Measurements from ENCODE around the gene CHST7.
A peak's percentile ranks its signal among the peaks of the same experiment; 100 is the strongest.

CHST7 gene

GRCh38 chrX:46573892-46574773 lies 568 bp downstream of the CHST7 start:
- DNase-seq = peak; percentile 71

DNA sequence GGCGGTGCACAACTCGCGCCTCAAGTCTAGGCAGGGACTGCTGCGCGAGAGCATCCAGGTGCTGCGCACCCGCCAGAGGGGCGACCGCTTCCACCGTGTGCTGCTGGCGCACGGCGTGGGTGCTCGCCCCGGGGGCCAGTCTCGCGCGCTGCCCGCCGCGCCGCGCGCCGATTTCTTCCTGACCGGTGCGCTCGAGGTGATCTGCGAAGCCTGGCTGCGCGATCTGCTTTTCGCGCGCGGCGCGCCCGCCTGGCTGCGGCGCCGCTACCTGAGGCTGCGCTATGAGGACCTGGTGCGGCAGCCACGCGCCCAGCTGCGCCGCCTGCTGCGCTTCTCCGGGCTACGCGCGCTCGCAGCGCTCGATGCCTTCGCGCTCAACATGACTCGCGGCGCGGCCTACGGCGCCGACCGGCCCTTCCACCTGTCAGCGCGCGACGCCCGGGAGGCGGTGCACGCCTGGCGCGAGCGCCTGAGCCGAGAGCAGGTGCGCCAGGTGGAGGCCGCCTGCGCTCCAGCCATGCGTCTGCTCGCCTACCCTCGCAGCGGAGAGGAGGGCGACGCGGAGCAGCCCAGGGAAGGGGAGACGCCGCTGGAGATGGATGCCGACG lies 1.3 kb downstream of the CHST7 start:
- DNase-seq = peak; percentile 9

DNA sequence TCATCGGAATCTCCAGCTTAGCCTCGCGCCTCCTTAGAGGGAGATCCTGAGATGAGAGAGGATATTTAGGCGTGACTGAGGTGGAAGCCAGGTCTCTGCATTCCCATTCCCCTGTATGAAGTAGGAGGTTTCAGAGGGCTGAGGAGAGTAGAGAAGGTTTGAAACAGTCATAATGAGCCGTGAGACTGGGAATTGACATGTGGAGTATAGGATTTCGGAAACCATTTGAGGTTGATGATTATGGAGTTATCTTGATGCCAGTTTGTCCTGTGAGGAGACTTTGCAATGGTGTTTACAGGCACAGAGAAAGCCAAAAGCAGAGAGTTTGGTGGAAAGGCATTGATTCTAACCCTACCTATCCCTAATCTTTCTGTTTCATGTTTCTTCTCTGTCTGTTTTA lies 2.0 kb downstream of the CHST7 start:
- DNase-seq = no peak

DNA sequence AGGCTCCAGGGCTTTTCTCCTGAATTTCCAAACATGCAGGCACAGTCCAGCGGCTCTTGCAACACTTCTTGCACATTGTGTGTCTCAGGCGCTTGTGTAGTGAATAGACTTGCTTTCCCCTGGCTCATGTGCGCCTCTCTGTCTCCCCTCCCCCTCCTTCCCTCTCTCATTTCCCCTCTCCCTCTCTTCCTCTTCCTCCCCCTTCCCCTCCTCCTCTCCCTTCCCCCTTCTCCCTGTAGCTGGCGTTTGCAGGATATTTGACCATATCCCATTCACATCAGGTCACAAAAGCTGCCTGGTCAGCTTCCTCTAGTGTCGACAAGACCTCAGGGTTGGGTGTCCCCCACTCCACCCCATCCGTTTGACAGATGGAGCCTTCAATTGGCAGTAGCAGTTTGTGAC lies 2.4 kb downstream of the CHST7 start:
- DNase-seq = no peak

GRCh38 chrX:46576458-46576857 lies 2.9 kb downstream of the CHST7 start:
- DNase-seq = no peak

- DNase-seq = no peak
These were observed 3.8 kb downstream of the CHST7 start for GRCh38 chrX:46577221-46578005.

- DNase-seq = no peak
These were observed 5.7 kb downstream of the CHST7 start for GRCh38 chrX:46579250-46579649.

DNA sequence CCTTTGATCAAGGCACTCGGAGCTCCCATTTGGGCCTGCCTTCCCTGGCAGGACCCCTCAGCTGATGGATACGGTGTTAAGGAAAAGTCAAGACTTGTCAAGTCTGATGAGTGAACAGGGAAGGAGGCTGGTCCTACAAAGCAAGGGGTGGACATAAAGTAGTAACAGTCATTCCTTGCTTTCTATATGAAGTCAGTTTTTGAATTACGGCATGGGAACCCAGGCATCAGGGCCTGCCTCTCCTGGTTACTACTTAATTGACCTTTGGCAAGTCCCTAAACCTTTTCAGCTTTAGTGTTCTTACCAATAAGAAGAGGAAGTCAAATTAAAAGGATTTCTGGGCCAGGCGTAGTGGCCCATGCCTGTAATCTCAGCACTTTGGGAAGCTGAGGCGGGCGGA lies 7.0 kb downstream of the CHST7 start:
- no peak for DNase-seq

GRCh38 chrX:46582325-46582724 lies 8.8 kb downstream of the CHST7 start:
- no peak for DNase-seq

DNA sequence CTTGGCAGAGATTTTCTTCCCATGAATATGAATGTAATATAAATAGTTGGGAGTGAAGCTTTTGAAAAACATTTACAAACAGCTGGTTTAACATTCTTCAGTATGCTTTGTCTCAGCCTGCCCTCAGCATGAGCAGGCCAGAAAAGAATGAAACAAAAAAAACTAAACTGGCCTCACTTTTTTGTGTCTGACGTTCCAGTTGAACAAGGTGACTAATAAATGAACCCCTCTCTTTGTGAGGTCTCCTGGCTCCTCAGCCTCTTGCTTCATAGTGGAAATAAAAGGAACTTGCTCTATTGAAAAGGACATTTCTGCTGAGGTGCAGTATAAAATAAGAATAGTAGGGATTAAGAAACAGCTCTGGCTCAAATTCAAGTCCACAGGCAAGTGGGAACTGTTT lies 9.4 kb downstream of the CHST7 start:
- DNase-seq = no peak

DNA sequence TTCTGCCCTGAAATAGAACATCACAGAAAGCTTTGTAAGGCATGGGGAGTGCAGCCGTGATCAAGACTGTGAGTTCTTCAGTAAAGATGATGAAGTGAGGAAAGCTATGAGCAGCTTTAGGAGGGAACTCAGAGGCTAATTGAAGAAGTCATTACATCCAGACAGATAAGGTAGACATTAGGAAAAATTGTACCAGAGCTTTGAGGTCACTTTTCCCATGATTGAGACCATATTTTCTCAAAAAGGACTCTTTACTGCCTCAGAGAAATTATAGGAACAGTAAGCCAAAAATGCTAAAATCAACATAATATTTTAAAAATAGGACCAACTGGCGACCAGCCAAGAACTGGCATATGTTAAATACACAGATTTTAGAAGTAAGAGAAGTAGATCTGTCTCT lies 11.2 kb downstream of the CHST7 start:
- DNase-seq = no peak

DNA sequence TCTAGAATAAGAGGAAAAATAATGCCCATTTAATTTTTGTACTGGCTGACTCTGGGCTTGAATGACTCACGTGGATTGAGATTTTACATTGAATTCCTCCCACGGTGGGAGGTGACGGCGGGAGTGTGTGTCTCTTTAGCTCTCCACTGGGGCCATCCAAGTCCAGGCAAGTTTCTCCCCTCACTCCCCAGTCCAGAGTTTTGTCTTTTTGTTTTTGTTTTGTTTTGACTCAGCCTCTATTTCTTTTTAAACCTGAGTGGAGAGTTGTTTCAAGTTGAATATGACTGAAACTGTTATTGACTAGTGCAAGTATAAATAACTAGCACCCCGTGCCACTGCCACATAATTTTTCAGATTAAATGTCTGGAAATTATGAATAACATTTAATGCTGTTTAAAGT lies 13.6 kb downstream of the CHST7 start:
- DNase-seq = no peak

GRCh38 chrX:46587753-46588171 lies 14.2 kb downstream of the CHST7 start:
- DNase-seq = no peak

DNA sequence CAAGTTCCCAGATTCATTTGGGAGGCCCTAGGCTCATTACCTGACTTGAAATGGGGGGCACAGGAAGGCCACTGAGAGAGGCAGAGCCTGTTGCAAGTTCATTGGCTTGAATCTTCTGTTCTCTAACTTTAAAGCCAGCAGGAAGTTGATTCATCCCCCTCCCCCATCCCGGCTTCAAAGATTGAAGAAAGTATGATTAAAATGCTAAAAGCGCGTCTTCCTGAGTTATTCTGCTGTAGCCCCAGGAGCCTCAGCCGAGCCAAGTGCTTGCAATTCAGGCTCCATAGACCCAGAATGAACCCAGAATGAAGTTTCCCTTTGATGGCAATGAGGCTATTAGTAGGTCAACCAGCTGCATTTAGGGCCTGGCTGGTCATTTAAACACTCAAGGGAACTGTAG lies 14.7 kb downstream of the CHST7 start:
- no peak for DNase-seq

- no peak for DNase-seq
These were observed 16.6 kb downstream of the CHST7 start for GRCh38 chrX:46589977-46590723.

DNA sequence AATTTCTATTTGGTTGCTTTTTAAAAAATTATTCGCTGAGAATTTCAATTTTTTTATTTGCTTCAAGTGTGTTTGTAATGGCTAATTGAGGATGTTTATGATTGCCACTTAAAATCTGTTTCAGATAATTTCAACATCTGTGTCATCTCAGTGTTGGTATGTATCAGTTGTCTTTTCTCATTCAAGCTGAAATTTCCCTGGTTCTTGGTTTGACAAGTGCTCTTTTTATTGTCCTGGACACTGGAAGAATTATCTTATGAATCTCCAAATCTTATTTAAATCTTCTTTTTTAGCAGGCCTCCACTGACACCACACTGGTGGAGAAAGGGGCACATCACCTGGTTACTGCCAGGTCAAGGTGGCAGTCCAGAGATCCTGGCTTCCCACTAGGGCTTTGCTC lies 21.5 kb downstream of the CHST7 start:
- DNase-seq = no peak

GRCh38 chrX:46597208-46597607 lies 23.6 kb downstream of the CHST7 start:
- DNase-seq = no peak

DNA sequence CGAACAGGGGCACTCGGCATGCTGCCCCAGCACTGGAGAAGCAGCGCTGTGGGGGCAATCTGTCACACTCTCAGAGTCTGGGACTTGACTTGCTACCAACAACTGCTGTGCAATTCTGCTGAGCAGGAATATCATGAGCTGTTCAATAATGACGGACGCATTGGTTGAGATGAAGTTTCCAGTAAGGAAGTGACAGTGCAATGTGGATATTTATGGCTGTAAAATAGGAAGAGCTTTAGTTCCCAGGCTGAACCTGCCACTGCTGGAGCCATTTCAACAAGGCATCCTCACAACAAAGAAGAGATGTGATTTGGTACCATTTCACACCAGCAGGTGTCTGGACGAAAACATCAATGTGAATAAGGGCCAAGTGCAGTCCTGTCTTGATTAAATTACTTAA lies 24.2 kb downstream of the CHST7 start:
- no peak for DNase-seq

- no peak for DNase-seq
These were observed 25.5 kb downstream of the CHST7 start for GRCh38 chrX:46599051-46599560.

DNA sequence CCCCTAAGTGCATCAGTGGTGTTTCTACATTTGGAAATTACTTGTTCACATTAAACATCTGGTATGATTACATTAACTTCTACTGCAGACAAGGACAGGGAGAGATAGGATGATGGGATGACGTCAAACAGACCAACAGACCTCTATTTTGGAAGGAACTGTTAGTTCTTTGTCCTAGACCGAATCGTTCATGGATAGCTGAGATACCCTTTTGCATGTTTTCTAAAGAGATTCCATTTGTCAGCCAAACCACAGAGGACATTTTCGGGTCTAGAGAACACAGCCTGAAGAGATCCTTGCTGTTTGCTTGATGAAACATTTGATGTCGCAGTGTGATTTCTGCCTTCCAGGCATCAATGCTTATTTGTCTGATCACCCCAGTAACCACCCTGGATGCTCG lies 27.7 kb downstream of the CHST7 start:
- DNase-seq = no peak

DNA sequence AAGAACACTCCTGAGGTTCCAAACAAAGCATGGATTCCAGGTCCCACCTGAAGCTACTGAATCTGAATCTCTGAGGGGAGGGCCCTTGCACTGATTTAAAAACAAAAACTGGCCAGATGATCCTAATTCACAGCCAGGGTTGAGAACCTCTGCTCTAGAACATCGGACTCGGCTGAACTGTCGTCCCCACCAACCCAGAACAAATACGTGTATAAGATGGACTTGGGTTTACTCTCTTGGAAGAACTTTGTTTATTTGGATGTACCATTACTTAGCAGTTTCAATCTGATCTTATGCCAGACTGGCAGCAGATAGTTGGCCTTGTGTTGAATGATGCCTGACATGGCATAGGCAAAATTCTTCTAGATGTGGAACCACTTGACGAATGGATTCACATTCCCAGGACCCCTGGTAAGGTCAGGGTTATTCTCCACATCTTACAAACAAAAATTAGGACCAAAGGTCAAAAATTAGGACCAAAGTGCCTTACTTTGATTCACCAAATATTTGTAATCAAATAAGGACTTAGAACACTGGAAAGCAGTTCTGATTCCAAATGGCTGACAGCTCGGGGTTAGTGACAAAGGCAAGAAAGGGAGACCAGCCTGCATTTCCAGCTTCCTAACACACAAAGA lies 29.0 kb downstream of the CHST7 start:
- DNase-seq = no peak

GRCh38 chrX:46607916-46608315 lies 34.4 kb downstream of the CHST7 start:
- DNase-seq = no peak

Data from CD4-positive, alpha-beta T cell treated with Interferon gamma for 1 hour (primary cell).